Measurements from ENCODE around the gene CMA1. TPM values are rescaled to one million over a fixed set of nuclear protein-coding genes. Genes with fewer than 3 reads are reported as not detected.

The CMA1 gene
- total and polyA plus RNA-seq, 2 of the 8 experiments (the other 6 are each of a cell fraction or from before 2014, with no cell fraction given), result not detected

DNA sequence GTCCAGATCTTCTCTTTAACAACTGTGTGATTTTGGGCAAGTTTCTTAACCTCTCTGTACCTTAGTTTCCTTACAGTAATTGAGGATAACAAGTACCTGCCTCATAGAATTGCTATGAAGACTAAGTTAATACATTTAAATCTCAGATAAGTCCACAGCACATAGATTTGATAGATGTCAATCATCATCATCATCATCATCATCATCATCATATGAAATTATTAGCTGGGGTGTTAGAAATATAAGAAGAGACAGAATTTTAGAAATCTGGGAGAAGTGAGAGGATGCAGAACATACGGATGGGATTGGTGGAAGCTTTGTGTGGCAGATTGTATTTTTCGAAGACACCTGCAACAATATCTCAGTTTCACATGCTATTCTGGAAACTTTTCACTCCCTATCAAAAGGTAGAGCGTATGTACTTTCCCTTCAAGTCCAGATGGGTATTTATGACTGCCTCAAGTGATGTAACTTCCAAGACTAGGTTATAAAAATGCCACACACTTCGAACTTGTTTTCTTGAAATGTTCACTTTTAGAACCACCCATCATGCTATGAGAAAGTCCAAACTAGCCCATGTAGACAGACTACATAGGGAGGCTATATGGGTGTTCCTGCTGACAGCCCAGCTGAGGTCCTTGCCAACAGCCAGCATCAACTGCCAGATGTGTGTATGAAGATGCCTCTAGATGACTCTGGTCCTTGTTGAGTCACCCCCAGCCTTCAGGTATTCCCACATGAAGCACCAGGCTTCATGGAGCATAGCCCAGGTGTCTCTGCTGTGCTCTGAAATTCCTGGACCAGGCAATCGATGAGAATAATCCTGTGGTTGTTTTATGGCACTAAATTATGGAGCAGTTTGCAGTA lies 44.8 kb downstream of the CMA1 start:
- H3K23ac ChIP-seq (ENCODE audit: insufficient read length), result no peak overlapping the region
- H3K4ac ChIP-seq (replicated peaks; ENCODE audit: insufficient read length, low read depth, low read length), result no peak overlapping the region
- no peaks in the 10 kb centered on the region for H3K79me2 ChIP-seq (ENCODE audit: control insufficient read depth in 1 of 2, insufficient read depth in 2 of 2, low read length in 2 of 2)
- H3K27ac ChIP-seq (ENCODE audit: low read depth, low read length), result no peak overlapping the region
- no peaks in the 10 kb centered on the region for H3K4me1 ChIP-seq (replicated peaks in 1 of 4; ENCODE audit: control insufficient read depth in 3 of 4, insufficient read depth in 4 of 4, low read length in 3 of 4)
- no peak overlapping the region for H4K91ac ChIP-seq (replicated peaks; ENCODE audit: insufficient read length, low read length)
- no peak overlapping the region for H4K8ac ChIP-seq (ENCODE audit: extremely low read depth, insufficient read depth, low read length)
- ChIA-PET CTCF (ENCODE audit: partially characterized antibody) (no interaction called here), POLR2A (ENCODE audit: partially characterized antibody) (no interaction called here)
- FAIRE-seq (no peak), DNase-seq (ENCODE audit: low read depth in 1 of 2, low spot score in 2 of 2) (no peak)
- H3K9me3 ChIP-seq (ENCODE audit: insufficient read depth in 2 of 2, low read depth in 1 of 2, low read length in 1 of 2), result no peaks in the 10 kb centered on the region
- H3K18ac ChIP-seq (ENCODE audit: extremely low read depth, low read length), result no peak overlapping the region
- H4K5ac ChIP-seq (ENCODE audit: insufficient read length, low read depth, low read length), result no peak overlapping the region
- H3K79me1 ChIP-seq (ENCODE audit: low read depth, low read length), result no peaks in the 10 kb centered on the region
- H3K23me2 ChIP-seq (ENCODE audit: low read depth, low read length), result no peaks in the 10 kb centered on the region
- H2BK120ac ChIP-seq (replicated peaks; ENCODE audit: low read depth, low read length), result no peak overlapping the region
- H3K9ac ChIP-seq (replicated peaks in 1 of 4; ENCODE audit: extremely low read depth in 1 of 4, low read depth in 3 of 4, low read length in 3 of 4), result no peak overlapping the region
- no peak overlapping the region for H3K4me3 ChIP-seq (ENCODE audit: extremely low read depth in 1 of 4, insufficient read depth in 2 of 4, low read depth in 3 of 4, low read length in 4 of 4)
- no peaks in the 10 kb centered on the region for H3K27me3 ChIP-seq (replicated peaks in 1 of 4; ENCODE audit: control insufficient read depth in 3 of 4, extremely low read depth in 1 of 4, insufficient read depth in 3 of 4, low read length in 3 of 4)
- H4K20me1 ChIP-seq (replicated peaks in 1 of 2; ENCODE audit: control insufficient read depth in 1 of 2, insufficient read depth in 2 of 2, low read length in 2 of 2), result no peaks in the 10 kb centered on the region
- H3K36me3 ChIP-seq (ENCODE audit: control insufficient read depth in 2 of 4, insufficient read depth in 4 of 4, low read length in 3 of 4), result no peaks in the 10 kb centered on the region
- no peak overlapping the region for H3K14ac ChIP-seq (ENCODE audit: insufficient read length)
- H3K56ac ChIP-seq (replicated peaks; ENCODE audit: insufficient read length, low read depth, low read length), result no peak overlapping the region
- no peak overlapping the region for H2AK5ac ChIP-seq (ENCODE audit: low read depth, low read length)
- 51% methylated on average over 5 of the region's 5 CpGs; no CpG with 5 or more reads in 1 of the 2 experiments for WGBS, 2 experiments (ENCODE audit: extremely low coverage in 1 of 2, insufficient coverage in 1 of 2, insufficient read length in 1 of 2, insufficient replicate concordance in 2 of 2, low coverage in 1 of 2, low lambda C conversion rate in 2 of 2, missing lambda C conversion rate in 1 of 2)
- H2BK5ac ChIP-seq (ENCODE audit: low read depth, low read length), result no peak overlapping the region
- no peak overlapping the region for H2BK20ac ChIP-seq (ENCODE audit: low read length)
- H2BK15ac ChIP-seq (ENCODE audit: low read length), result no peak overlapping the region
- H2BK12ac ChIP-seq (ENCODE audit: low read depth, low read length), result no peak overlapping the region
- no peak overlapping the region for H2AFZ ChIP-seq (ENCODE audit: low read length)
- no peak overlapping the region for H3K4me2 ChIP-seq (ENCODE audit: insufficient read depth in 1 of 2, low read depth in 2 of 2, low read length in 2 of 2)
- TF ChIP-seq, protein P1, sequence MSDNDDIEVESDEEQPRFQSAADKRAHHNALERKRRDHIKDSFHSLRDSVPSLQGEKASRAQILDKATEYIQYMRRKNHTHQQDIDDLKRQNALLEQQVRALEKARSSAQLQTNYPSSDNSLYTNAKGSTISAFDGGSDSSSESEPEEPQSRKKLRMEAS (IDR thresholded peaks at IDR 0.05), result no peak
- TF ChIP-seq, protein P2, sequence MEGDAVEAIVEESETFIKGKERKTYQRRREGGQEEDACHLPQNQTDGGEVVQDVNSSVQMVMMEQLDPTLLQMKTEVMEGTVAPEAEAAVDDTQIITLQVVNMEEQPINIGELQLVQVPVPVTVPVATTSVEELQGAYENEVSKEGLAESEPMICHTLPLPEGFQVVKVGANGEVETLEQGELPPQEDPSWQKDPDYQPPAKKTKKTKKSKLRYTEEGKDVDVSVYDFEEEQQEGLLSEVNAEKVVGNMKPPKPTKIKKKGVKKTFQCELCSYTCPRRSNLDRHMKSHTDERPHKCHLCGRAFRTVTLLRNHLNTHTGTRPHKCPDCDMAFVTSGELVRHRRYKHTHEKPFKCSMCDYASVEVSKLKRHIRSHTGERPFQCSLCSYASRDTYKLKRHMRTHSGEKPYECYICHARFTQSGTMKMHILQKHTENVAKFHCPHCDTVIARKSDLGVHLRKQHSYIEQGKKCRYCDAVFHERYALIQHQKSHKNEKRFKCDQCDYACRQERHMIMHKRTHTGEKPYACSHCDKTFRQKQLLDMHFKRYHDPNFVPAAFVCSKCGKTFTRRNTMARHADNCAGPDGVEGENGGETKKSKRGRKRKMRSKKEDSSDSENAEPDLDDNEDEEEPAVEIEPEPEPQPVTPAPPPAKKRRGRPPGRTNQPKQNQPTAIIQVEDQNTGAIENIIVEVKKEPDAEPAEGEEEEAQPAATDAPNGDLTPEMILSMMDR (IDR thresholded peaks at IDR 0.05; ENCODE audit: control extremely low read depth in 1 of 3, insufficient read depth in 1 of 3, low read depth in 1 of 3, low read length in 3 of 3), result no peak
- no peak for TF ChIP-seq CEBPB (IDR thresholded peaks at IDR 0.05; ENCODE audit: low read depth, low read length)
- TF ChIP-seq, protein P3, sequence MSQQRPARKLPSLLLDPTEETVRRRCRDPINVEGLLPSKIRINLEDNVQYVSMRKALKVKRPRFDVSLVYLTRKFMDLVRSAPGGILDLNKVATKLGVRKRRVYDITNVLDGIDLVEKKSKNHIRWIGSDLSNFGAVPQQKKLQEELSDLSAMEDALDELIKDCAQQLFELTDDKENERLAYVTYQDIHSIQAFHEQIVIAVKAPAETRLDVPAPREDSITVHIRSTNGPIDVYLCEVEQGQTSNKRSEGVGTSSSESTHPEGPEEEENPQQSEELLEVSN (IDR thresholded peaks at IDR 0.05), result no peak
- no peak for TF ChIP-seq KDM5A (IDR thresholded peaks at IDR 0.05; ENCODE audit: low read length)
- no peak for TF ChIP-seq SIN3A (conservative IDR thresholded peaks at IDR 0.05 in 1 of 2, IDR thresholded peaks at IDR 0.05 in 1 of 2; ENCODE audit: low read depth in 1 of 2, low read length in 2 of 2)
- TF ChIP-seq SIX5 (IDR thresholded peaks at IDR 0.05; ENCODE audit: low read depth, low read length), result no peak
- no peak for TF ChIP-seq MAFK (IDR thresholded peaks at IDR 0.05; ENCODE audit: low read depth, low read length)
- no peak for TF ChIP-seq SRF (IDR thresholded peaks at IDR 0.05; ENCODE audit: low read depth, low read length)

Measured in H1 (cell line).